BLaER1 treated with 17β-estradiol and CSF1 and Interleukin-3, amounts not matched to agents 10 nM and 100 nM (cell line): ENCODE data around the gene GSKIP.

ENCODE experiments used
- H3K27ac ChIP-seq, 11 experiments: shearing (Covaris generic); formaldehyde crosslinking; 2 replicates each; pipeline ENCODE4 v1.8.1; 2022
- H3K27me3 ChIP-seq, 11 experiments: shearing (Covaris generic); formaldehyde crosslinking; 2 replicates each; pipeline ENCODE4 v1.8.1; 2022
- H3K36me3 ChIP-seq, 11 experiments: shearing (Covaris generic); formaldehyde crosslinking; 2 replicates each; pipeline ENCODE4 v1.8.1; 2022
- H3K4me1 ChIP-seq, 10 experiments: shearing (Covaris generic); formaldehyde crosslinking; 2 replicates each; pipeline ENCODE4 v1.8.1; 2022
- H3K4me2 ChIP-seq, 11 experiments: shearing (Covaris generic); formaldehyde crosslinking; 2 replicates each; pipeline ENCODE4 v1.8.1; 2022
- H3K4me3 ChIP-seq, 10 experiments: shearing (Covaris generic); formaldehyde crosslinking; 2 replicates each; pipeline ENCODE4 v1.8.1; 2022
- H3K9ac ChIP-seq, 11 experiments: shearing (Covaris generic); formaldehyde crosslinking; 2 replicates each; pipeline ENCODE4 v1.8.1; 2022
- H3K9me3 ChIP-seq, 11 experiments: shearing (Covaris generic); formaldehyde crosslinking; replicated peaks in 1 of 11; 2 replicates each; pipeline ENCODE4 v1.8.1; 2022
- H4K20me1 ChIP-seq, 11 experiments: shearing (Covaris generic); formaldehyde crosslinking; 2 replicates each; pipeline ENCODE4 v1.8.1; 2022
- Cebpa-rat ChIP-seq, 11 experiments: shearing (Covaris generic); IDR thresholded peaks; 2 replicates each; pipeline ENCODE4 v1.8.1; 2022

GSKIP gene

DNA sequence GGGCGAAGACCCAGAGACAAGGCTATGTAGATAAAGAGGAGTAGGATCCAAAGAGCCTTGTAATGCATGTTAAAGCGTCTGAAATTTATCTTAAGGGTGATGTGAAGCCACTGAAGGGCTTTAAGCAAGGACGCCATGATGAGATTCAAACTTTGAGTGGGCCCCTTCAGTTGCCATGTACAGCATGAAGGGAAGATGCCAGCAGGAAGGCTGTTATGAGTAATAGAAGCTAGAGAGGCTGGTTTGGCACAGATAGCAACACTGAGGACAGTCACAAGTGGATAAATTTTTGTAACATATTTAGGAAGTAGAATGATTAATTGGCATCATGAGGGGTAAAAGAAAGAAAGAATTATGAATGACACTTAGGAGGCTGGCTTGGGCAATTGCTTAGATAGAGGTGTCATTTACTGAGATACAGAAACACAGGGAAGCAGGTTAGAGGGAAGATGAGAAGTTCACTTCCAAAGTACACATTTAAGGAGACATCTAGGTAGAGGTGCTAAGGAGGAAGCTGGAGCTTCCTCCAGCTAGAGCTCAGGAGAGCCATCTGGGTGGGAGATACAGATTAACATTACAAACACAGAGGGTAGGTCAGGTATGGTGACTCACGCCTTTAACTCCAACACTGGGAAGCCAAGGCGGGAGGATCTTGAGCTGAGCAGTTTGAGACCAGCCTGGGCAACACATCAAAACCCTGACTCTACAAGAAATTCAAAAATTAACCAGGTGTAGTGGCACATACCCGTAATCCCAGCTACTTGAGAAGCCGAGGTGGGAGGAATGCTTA, 13.8 kb upstream of the GSKIP start:
- Histone ChIP-seq H3K9ac (no peak overlapping the region), H3K9me3 (peaks cover 0 to 13% (median 4%) of the 10 kb centered on the region in 11 experiments; a peak in 9 of 22 replicates), H3K27ac (no peak overlapping the region), H3K27me3 (no peaks in the 10 kb centered on the region), H4K20me1 (peaks cover 0 to 43% (median 13%) of the 10 kb centered on the region in 11 experiments; a peak in 8 of 22 replicates), H3K4me1 (no peaks in the 10 kb centered on the region), H3K4me3 (no peak overlapping the region), H3K4me2 (no peak overlapping the region), H3K36me3 (peaks cover under 1 to 19% (median 5%) of the 10 kb centered on the region in 11 experiments; a peak in 9 of 22 replicates)
- TF ChIP-seq Cebpa-rat (IDR thresholded peaks at IDR 0.05), result no peak

DNA sequence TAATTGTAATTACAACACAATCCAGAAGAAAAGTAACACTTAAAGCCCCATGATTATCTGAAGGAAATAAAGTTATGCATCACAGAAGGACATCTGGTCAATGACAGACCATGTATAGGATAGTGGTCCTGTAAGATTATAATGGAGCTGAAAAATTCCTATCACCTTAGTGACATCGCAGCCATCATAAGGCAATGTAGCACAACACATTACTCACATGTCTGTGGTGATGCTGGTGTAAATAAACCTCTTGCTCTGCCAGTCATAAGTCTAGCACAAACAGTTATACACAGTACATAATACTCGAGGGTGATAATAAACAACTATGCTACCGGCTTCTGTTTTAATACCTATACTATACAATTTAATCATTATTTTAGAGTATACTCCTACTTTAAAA, 11.3 kb upstream of the GSKIP start:
- H3K4me2 ChIP-seq, result no peak overlapping the region
- H3K36me3 ChIP-seq, result peaks cover 5 to 21% (median 12%) of the 10 kb centered on the region in 11 experiments; a peak in 12 of 22 replicates
- TF ChIP-seq Cebpa-rat (IDR thresholded peaks at IDR 0.05), result no peak
- peaks cover 0 to 18% (median 5%) of the 10 kb centered on the region in 11 experiments; a peak in 9 of 22 replicates for H3K9me3 ChIP-seq
- H3K27ac ChIP-seq, result no peak overlapping the region
- H3K27me3 ChIP-seq, result no peaks in the 10 kb centered on the region
- no peak overlapping the region for H3K4me3 ChIP-seq
- peaks cover 0 to 42% (median 13%) of the 10 kb centered on the region in 11 experiments; a peak in 10 of 22 replicates for H4K20me1 ChIP-seq
- no peaks in the 10 kb centered on the region for H3K4me1 ChIP-seq
- no peak overlapping the region for H3K9ac ChIP-seq

DNA sequence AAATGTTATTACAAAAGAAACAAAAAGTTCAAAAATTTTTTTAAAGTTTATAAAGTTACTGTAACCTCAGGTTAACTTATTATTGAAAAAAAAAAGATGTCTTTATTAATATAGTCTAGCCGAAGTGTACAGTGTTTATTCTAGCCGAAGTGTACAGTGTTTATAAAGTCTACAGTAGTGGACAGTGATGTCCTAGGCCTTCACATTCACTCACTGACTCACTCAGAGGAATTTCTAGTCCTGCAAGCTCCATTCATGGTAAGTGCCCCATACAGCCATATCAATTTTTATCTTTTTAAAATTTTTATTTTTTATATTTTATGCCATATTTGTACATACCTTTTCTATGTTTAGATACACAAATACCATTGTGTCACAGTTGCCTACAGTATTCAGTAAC, 10.6 kb upstream of the GSKIP start:
- no peak overlapping the region for H3K4me2 ChIP-seq
- no peak overlapping the region for H3K9ac ChIP-seq
- no peak overlapping the region for H3K4me3 ChIP-seq
- H3K4me1 ChIP-seq, result no peaks in the 10 kb centered on the region
- H4K20me1 ChIP-seq, result peaks cover 0 to 37% (median 12%) of the 10 kb centered on the region in 11 experiments; a peak in 10 of 22 replicates
- H3K27me3 ChIP-seq, result no peaks in the 10 kb centered on the region
- TF ChIP-seq Cebpa-rat (IDR thresholded peaks at IDR 0.05), result no peak
- no peak overlapping the region for H3K27ac ChIP-seq
- H3K36me3 ChIP-seq, result peaks cover 5 to 17% (median 11%) of the 10 kb centered on the region in 11 experiments; a peak in 12 of 22 replicates
- peaks cover 0 to 18% (median 5%) of the 10 kb centered on the region in 11 experiments; a peak in 9 of 22 replicates for H3K9me3 ChIP-seq

DNA sequence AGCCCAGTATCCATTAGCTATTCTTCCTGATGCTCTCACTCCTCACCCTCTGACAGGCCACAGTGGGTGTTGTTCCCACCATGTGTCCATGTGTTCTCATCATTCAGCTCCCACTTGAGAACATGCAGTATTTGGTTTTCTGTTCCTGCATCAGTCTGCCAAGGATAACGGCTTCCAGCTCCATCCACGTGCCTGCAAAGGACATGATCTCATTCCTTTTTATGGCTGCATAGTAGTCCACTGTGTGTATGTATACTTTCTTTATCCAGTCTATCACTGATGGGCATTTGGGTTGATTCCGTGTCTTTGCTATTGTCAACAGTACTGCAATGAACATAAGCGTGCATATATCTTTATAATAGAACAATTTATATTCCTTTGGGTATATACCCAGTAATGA, 9.1 kb upstream of the GSKIP start:
- Histone ChIP-seq H4K20me1 (peaks cover 4 to 52% (median 19%) of the 10 kb centered on the region in 11 experiments; a peak in 15 of 22 replicates), H3K9ac (no peak overlapping the region), H3K4me2 (no peak overlapping the region), H3K36me3 (peaks cover 5 to 22% (median 12%) of the 10 kb centered on the region in 11 experiments; a peak in 12 of 22 replicates), H3K4me3 (no peak overlapping the region), H3K4me1 (peaks cover 0 to 4% (median under 1%) of the 10 kb centered on the region in 10 experiments; a peak in 9 of 20 replicates), H3K9me3 (peaks cover 0 to 9% (median 5%) of the 10 kb centered on the region in 11 experiments; a peak in 4 of 22 replicates), H3K27ac (no peak overlapping the region), H3K27me3 (no peaks in the 10 kb centered on the region)
- no peak for TF ChIP-seq Cebpa-rat (IDR thresholded peaks at IDR 0.05)

DNA sequence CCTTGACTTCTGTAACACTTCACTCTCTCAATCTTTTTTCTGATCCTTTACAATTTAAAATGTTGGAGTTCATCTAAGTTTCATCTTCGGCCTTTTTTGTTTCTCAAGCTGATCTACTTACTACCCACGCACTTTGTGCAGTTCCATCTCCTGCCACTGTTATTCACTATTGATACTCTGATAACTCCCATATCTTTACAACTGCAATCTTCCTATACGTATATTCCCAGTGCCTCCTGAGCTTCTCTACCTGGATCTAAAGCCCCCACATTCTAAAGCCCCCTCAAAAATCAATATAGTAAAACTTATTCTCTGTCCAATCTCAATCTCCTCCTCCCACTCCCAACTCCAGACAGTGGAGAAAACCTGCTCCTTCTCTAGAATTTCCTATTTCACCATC, 6.1 kb upstream of the GSKIP start:
- no peak overlapping the region for H3K9ac ChIP-seq
- peaks cover 4 to 68% (median 36%) of the 10 kb centered on the region in 11 experiments; a peak in 16 of 22 replicates for H4K20me1 ChIP-seq

DNA sequence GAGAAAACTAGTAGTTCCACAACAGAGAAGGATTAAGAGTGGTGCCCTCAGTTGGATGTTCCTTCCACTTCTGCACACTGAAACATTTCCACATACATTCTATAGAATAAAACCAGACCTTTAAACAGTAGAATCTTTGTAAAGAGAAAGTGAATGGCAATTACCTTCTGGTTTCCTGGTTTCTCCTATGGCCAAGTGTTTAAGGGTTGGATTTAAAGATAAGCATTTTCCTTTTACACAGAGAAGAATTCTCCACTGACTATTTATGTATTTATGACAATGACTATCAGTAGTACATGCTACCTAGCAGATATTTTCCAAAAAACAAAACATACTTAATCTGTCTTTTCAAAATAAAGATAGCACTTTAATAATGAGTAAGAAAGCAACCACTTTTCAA, 3.4 kb upstream of the GSKIP start:
- no peak overlapping the region for H3K4me3 ChIP-seq
- no peak for TF ChIP-seq Cebpa-rat (IDR thresholded peaks at IDR 0.05)
- no peak overlapping the region for H3K27ac ChIP-seq
- H3K27me3 ChIP-seq, result no peaks in the 10 kb centered on the region
- H3K9me3 ChIP-seq, result no peaks in the 10 kb centered on the region
- H3K9ac ChIP-seq, result no peak overlapping the region
- peaks cover 7 to 78% (median 35%) of the 10 kb centered on the region in 11 experiments; a peak in 16 of 22 replicates for H4K20me1 ChIP-seq
- H3K4me1 ChIP-seq, result peaks cover 26 to 42% (median 34%) of the 10 kb centered on the region in 10 experiments
- peak overlapping the region in 5 of 11 experiments; percentile 16 to 52 (median 45); a peak in 5 of 22 replicates for H3K4me2 ChIP-seq
- peaks cover 0 to 17% (median 4%) of the 10 kb centered on the region in 11 experiments; a peak in 10 of 22 replicates for H3K36me3 ChIP-seq

More for the DNA sequence above, 6.1 kb upstream of the GSKIP start:
- H3K27me3 ChIP-seq, result no peaks in the 10 kb centered on the region
- H3K9me3 ChIP-seq, result peaks cover 0 to 9% (median 5%) of the 10 kb centered on the region in 11 experiments; a peak in 4 of 22 replicates
- H3K4me1 ChIP-seq, result peaks cover 13 to 32% (median 22%) of the 10 kb centered on the region in 10 experiments
- H3K27ac ChIP-seq, result no peak overlapping the region
- H3K4me3 ChIP-seq, result no peak overlapping the region
- TF ChIP-seq Cebpa-rat (IDR thresholded peaks at IDR 0.05), result no peak
- no peak overlapping the region for H3K4me2 ChIP-seq
- peaks cover 5 to 22% (median 12%) of the 10 kb centered on the region in 11 experiments; a peak in 12 of 22 replicates for H3K36me3 ChIP-seq

DNA sequence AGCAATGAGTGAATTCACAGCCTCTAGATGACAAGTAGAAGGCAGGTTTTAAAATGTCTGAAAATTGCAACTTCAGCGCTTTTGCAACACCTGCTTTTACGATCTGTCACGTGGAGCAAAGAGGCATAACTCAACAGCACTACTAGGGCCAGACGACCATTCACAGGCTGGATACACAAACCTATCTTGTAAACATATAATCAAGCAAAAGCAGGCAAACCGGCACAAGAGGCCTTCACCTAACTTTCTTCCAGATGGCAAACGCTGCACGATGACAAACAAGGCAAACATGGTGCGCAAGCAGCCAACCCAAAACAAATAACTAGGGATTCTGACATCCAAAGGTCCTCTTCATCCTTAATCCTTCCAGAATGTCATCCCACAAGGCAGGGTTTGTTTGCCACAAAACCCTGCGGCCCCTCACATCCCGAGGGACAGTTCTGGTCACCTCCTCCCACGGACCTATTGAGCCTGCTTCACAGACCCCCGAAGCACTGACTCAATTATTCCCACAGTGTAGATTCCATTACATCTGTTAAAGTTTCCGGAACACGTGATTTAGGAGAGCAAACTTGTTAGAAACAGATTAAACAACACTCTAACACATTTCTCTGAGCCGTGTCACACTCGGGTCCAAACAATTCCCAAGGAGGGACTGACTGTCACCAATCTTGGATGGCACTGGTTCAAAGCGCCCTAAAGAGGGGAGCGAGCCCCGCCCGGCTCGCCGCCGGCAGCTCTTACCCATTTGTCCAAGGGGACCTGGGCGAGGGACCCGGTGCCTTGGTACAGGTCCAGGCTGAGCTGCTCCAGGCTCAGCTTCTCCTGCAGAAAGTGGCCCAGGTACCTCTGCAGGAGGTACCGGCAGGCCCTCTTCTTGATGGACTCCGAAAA, 1.0 kb upstream of the GSKIP start:
- H3K4me1 ChIP-seq, result peaks cover 28 to 50% (median 36%) of the 10 kb centered on the region in 10 experiments
- no peak for TF ChIP-seq Cebpa-rat (IDR thresholded peaks at IDR 0.05)
- peak overlapping the region; percentile 82 to 100 (median 96) for H3K4me3 ChIP-seq
- peak overlapping the region; percentile 81 to 95 (median 87) for H3K27ac ChIP-seq
- H4K20me1 ChIP-seq, result peaks cover 7 to 89% (median 45%) of the 10 kb centered on the region in 11 experiments; a peak in 16 of 22 replicates
- H3K4me2 ChIP-seq, result peak overlapping the region; percentile 84 to 98 (median 95)
- no peaks in the 10 kb centered on the region for H3K27me3 ChIP-seq
- H3K9me3 ChIP-seq, result no peaks in the 10 kb centered on the region
- peak overlapping the region; percentile 83 to 98 (median 93) for H3K9ac ChIP-seq
- peaks cover 0 to 8% (median 4%) of the 10 kb centered on the region in 11 experiments; a peak in 4 of 22 replicates for H3K36me3 ChIP-seq

DNA sequence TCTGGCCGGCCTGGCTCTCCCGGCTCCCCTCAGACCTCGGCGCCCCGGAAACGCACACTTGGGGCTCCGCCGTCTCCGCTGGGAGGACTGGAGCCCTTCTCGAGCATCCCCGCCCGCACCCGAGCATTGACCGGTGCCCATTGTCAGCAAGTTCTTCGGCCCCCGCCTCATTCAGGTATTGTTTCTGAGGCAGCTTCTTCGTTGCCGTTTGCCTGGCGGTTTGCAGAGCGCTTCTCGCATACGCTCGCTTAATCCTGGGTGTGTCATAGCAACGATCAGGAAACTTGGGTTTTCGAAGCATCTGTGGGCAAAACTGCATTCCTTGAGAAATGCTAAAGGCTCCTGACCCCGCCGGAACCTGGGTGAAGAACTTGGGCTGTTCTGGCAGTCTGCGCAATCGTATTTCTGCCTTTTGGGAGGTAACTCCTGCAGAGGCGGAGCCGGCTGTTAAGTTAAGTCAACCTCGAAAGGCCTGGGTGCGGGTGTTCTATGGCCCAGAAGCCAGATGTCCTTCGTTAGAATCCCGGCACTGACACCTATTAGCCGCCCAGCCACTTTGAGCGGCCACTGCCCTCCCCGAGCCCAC, 518 bp downstream of the GSKIP start:
- peak overlapping the region; percentile 85 to 99 (median 97) for H3K4me2 ChIP-seq
- peak overlapping the region; percentile 52 to 95 (median 78); a peak in 21 of 22 replicates for H3K27ac ChIP-seq
- H3K27me3 ChIP-seq, result no peaks in the 10 kb centered on the region
- TF ChIP-seq Cebpa-rat (IDR thresholded peaks at IDR 0.05), result no peak
- peaks cover 6 to 90% (median 44%) of the 10 kb centered on the region in 11 experiments; a peak in 16 of 22 replicates for H4K20me1 ChIP-seq
- peaks cover 0 to 7% (median 4%) of the 10 kb centered on the region in 11 experiments; a peak in 8 of 22 replicates for H3K9me3 ChIP-seq
- H3K4me3 ChIP-seq, result peak overlapping the region; percentile 82 to 100 (median 96)
- H3K4me1 ChIP-seq, result peaks cover 28 to 50% (median 36%) of the 10 kb centered on the region in 10 experiments
- H3K9ac ChIP-seq, result peak overlapping the region; percentile 74 to 98 (median 93)
- H3K36me3 ChIP-seq, result peaks cover 0 to 9% (median 2%) of the 10 kb centered on the region in 11 experiments; a peak in 6 of 22 replicates
